Stimulated activated naive B cell treated with anti-CD40 and anti-IgM and Interleukin-4, amounts not matched to agents 10 μg/mL and 1 μg/mL and 100 μg/mL, for 72 hours (primary cell): ENCODE data around the gene DNAJA3.

Source experiments
- ATAC-seq, 2 donors: fragments of 150-1000 bp; cut with Tn5 transposase; replicated peaks; 2 replicates each; pipeline ENCODE4 v1.10.0; 2021; ENCODE audit warnings: moderate library complexity in 1 of 2
- DNase-seq: peaks from one replicate; pipeline ENCODE4 v3.0.0; 2021
- H3K27ac Mint-ChIP-seq: one replicate; pipeline ENCODE4 v1.8.0; 2022; ENCODE audit warnings: mild to moderate bottlenecking, mixed read lengths
- H3K27me3 Mint-ChIP-seq, 2 donors: one replicate each; pipeline ENCODE4 v1.8.0; 2022; ENCODE audit warnings: mixed read lengths in 2 of 2
- H3K36me3 Mint-ChIP-seq, 2 donors: one replicate each; pipeline ENCODE4 v1.8.0; 2022; ENCODE audit warnings: mixed read lengths in 2 of 2, mild to moderate bottlenecking in 1 of 2
- H3K4me1 Mint-ChIP-seq, 2 donors: one replicate each; pipeline ENCODE4 v1.8.0; 2022; ENCODE audit warnings: mixed read lengths in 2 of 2, mild to moderate bottlenecking in 1 of 2
- H3K4me3 Mint-ChIP-seq, 2 donors: one replicate each; pipeline ENCODE4 v1.8.0; 2022; ENCODE audit warnings: mild to moderate bottlenecking in 2 of 2, mixed read lengths in 2 of 2, moderate library complexity in 1 of 2
- H3K9me3 Mint-ChIP-seq, 2 donors: one replicate each; pipeline ENCODE4 v1.8.0; 2022; ENCODE audit warnings: mixed read lengths in 2 of 2, mild to moderate bottlenecking in 1 of 2

Gene DNAJA3

GRCh38 chr16:4425378-4426020 is at the start of gene DNAJA3:
TSS of gene DNAJA3 (plus strand) at chr16:4425868. CDS start at chr16:4425882, 14 bp downstream.
- Mint-ChIP-seq H3K9me3 (no peaks in the 10 kb centered on the region), H3K4me3 (peak within 1 kb of the TSS; percentile 98 to 99), H3K27me3 (no peaks in the 10 kb centered on the region), H3K4me1 (peaks cover 18 to 24% of the 10 kb centered on the region in 2 donors), H3K36me3 (peaks cover 13 to 23% of the 10 kb centered on the region in 2 donors), H3K27ac (peak within 1 kb of the TSS; percentile 98)
- ATAC-seq (peak; percentile 93 to 95), DNase-seq (peak; percentile 90)

GRCh38 chr16:4376126-4376892 is 49.4 kb upstream of the DNAJA3 start:
- Mint-ChIP-seq H3K36me3 (peaks cover 16 to 21% of the 10 kb centered on the region in 2 donors), H3K4me3 (no peak overlapping the region), H3K4me1 (peaks cover 8 to 24% of the 10 kb centered on the region in 2 donors), H3K27ac (no peak overlapping the region), H3K27me3 (no peaks in the 10 kb centered on the region), H3K9me3 (no peaks in the 10 kb centered on the region)
- no peak for DNase-seq
- ATAC-seq, result no peak

GRCh38 chr16:4376893-4377572 is 48.6 kb upstream of the DNAJA3 start:
- Mint-ChIP-seq H3K9me3 (no peaks in the 10 kb centered on the region), H3K27me3 (no peaks in the 10 kb centered on the region), H3K4me3 (no peak overlapping the region), H3K36me3 (peaks cover 19 to 24% of the 10 kb centered on the region in 2 donors), H3K27ac (no peak overlapping the region), H3K4me1 (peaks cover 7 to 22% of the 10 kb centered on the region in 2 donors)
- DNase-seq (no peak), ATAC-seq (no peak)

DNA sequence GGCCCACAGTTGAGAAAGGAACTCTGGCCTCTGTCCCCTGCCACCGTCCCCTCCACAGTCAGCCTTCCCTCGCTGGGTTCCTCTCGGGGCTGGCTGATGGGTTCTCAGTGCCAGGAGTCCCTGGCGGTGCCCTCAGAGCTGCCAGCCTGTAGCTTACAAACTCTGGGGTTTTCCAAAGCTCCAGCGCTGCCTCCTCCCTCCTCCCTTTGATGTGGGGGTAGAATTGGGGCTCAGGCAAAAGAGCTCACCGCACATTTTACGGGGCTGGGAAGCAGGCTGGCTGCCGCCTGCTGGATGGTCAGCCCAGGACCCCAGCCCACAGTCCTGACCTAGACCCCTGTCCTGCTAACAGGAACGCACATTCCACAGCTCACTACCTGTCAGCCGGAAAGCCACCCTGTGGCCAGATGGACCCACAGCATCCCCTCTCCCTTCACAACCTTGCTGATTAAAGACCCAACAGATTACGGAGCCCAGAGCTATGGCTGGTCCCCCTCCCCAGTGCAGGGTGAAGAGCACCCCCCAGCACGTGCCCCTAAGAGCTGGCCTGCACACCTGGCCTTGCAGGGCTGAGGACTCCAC is 48.0 kb upstream of the DNAJA3 start:
- H3K9me3 Mint-ChIP-seq, result no peaks in the 10 kb centered on the region
- no peak overlapping the region for H3K4me3 Mint-ChIP-seq
- H3K27me3 Mint-ChIP-seq, result no peaks in the 10 kb centered on the region
- peaks cover 22 to 28% of the 10 kb centered on the region in 2 donors for H3K36me3 Mint-ChIP-seq
- DNase-seq (no peak), ATAC-seq (no peak)
- H3K4me1 Mint-ChIP-seq, result peaks cover 3 to 16% of the 10 kb centered on the region in 2 donors
- no peak overlapping the region for H3K27ac Mint-ChIP-seq

DNA sequence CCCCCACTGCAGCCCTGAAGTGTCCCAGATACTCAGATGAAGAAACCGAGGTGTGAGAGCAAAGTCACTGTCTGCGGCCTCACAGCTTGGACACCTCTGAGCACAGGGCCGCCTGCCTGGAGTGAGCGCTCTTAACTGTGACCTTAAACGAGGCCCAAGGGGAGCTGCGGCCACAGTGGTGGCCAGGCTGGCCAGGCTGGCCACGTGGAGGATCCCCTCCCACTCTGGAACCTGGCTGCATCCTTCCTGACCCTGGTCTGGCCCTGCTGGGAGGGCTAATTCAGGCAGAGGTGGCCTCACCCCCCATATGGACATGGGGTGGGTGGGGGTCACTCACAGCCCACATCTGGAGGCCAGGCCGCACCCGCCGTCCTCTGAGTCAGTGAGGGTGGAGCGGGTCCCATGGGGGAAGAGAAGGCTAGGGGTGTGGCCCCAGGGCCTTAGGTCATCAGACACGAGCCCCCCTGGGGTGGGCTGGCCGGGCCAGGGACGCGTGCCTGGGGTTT is 47.5 kb upstream of the DNAJA3 start:
- Mint-ChIP-seq H3K27me3 (no peaks in the 10 kb centered on the region), H3K9me3 (no peaks in the 10 kb centered on the region), H3K36me3 (peaks cover 26 to 31% of the 10 kb centered on the region in 2 donors), H3K4me3 (no peak overlapping the region), H3K4me1 (peaks cover 3 to 11% of the 10 kb centered on the region in 2 donors), H3K27ac (no peak overlapping the region)
- no peak for DNase-seq
- no peak for ATAC-seq

DNA sequence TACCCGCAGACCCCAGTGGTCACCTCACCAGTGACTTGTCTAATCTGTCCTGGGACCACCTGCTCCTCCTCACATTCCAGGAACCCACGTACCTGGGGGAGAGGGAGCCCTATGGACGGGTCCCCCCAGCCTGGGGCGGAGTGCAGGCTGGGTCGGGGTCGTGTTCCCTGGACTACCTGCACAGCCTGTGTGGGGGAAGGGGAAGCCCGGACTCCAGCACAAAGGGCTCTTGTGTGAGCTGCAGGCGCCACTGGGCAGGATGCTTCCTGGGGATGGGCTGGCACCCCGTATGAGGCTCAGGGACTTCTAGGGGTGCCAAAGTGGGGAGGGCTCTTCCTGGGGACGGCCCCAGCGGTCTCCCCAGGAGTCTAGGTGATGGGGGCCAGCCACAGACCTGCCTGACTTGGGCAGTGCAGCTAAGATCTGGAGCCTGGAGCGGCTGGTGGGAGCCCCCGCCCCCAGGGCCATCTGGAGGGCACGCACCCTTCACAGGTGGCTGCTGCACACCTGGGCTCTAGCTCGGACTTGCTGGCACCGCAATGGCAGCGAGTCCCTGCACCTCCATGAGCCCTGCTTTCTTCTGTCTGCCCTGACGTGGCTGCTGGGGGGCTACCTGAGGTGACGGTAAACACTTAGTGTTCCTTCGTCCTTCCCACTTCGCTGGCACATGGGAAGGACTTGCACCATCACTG is 46.5 kb upstream of the DNAJA3 start:
- H3K4me1 Mint-ChIP-seq, result peaks cover 0 to 1% of the 10 kb centered on the region in 2 donors
- H3K4me3 Mint-ChIP-seq, result no peak overlapping the region
- DNase-seq (no peak), ATAC-seq (no peak)
- H3K27me3 Mint-ChIP-seq, result no peaks in the 10 kb centered on the region
- peaks cover 29 to 31% of the 10 kb centered on the region in 2 donors for H3K36me3 Mint-ChIP-seq
- H3K27ac Mint-ChIP-seq, result peak overlapping the region; percentile 31
- no peaks in the 10 kb centered on the region for H3K9me3 Mint-ChIP-seq

DNA sequence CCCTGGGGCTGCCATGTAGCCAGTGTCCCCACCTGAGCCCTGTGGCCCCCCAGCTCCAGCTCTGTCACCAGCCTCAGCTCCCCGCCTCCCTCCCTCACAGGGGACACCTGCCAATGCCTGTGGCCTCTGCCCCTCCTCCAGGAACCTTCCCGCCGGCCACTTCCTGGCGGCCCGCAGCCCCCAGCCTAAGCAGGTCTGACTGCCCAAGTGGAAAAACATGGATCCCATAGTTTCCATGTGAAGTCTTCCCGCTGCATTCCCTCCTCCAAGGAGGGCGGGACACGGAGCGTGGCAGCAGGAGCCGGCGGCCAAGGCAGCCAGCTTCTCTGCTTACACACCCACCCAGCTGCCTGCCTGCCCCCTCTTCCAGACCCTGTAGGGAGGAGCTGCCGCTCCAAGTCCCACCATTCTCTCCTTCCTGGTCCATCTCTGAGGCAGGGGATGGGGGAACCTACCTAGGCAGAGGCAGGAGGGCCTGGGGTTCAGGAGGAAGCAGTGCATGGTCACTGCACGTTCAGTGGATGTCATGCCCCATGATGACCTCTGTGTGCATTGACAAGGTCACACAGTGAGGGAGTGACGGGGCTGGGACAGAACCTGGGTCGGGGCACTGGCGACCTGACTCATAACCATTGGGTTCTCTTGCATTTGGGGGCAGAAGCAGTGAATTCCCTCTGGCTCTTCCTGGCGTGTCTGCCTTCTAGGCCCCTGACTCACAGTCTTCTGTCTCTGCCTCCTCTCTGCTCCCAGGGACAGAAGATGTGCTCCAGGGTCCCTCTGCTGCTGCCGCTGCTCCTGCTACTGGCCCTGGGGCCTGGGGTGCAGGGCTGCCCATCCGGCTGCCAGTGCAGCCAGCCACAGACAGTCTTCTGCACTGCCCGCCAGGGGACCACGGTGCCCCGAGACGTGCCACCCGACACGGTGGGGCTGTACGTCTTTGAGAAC is 45.3 kb upstream of the DNAJA3 start:
- no peak overlapping the region for H3K4me3 Mint-ChIP-seq
- ATAC-seq (no peak), DNase-seq (no peak)
- no peaks in the 10 kb centered on the region for H3K4me1 Mint-ChIP-seq
- peaks cover 30 to 34% of the 10 kb centered on the region in 2 donors for H3K36me3 Mint-ChIP-seq
- no peak overlapping the region for H3K27ac Mint-ChIP-seq
- H3K9me3 Mint-ChIP-seq, result no peaks in the 10 kb centered on the region
- H3K27me3 Mint-ChIP-seq, result no peaks in the 10 kb centered on the region

GRCh38 chr16:4381072-4381934 is 44.4 kb upstream of the DNAJA3 start:
- no peak overlapping the region for H3K4me3 Mint-ChIP-seq
- no peaks in the 10 kb centered on the region for H3K9me3 Mint-ChIP-seq
- DNase-seq (no peak), ATAC-seq (no peak)
- H3K27me3 Mint-ChIP-seq, result no peaks in the 10 kb centered on the region
- H3K36me3 Mint-ChIP-seq, result peaks cover 34 to 36% of the 10 kb centered on the region in 2 donors
- no peak overlapping the region for H3K27ac Mint-ChIP-seq
- H3K4me1 Mint-ChIP-seq, result no peaks in the 10 kb centered on the region

- Mint-ChIP-seq H3K27ac (peak overlapping the region; percentile 65), H3K4me3 (no peak overlapping the region)
- no peak for ATAC-seq
These were observed 43.5 kb upstream of the DNAJA3 start for GRCh38 chr16:4381935-4382794.

DNA sequence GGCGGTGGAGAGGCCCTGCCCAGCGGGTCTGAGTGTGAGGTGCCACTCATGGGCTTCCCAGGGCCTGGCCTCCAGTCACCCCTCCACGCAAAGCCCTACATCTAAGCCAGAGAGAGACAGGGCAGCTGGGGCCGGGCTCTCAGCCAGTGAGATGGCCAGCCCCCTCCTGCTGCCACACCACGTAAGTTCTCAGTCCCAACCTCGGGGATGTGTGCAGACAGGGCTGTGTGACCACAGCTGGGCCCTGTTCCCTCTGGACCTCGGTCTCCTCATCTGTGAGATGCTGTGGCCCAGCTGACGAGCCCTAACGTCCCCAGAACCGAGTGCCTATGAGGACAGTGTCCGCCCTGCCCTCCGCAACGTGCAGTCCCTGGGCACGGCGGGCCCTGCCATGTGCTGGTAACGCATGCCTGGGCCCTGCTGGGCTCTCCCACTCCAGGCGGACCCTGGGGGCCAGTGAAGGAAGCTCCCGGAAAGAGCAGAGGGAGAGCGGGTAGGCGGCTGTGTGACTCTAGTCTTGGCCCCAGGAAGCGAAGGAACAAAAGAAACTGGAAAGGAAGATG is 42.8 kb upstream of the DNAJA3 start:
- no peak for ATAC-seq
- DNase-seq, result no peak
- peak overlapping the region; percentile 31 for H3K27ac Mint-ChIP-seq
- no peaks in the 10 kb centered on the region for H3K4me1 Mint-ChIP-seq
- H3K36me3 Mint-ChIP-seq, result peaks cover 36 to 43% of the 10 kb centered on the region in 2 donors
- H3K9me3 Mint-ChIP-seq, result no peaks in the 10 kb centered on the region
- no peaks in the 10 kb centered on the region for H3K27me3 Mint-ChIP-seq
- no peak overlapping the region for H3K4me3 Mint-ChIP-seq

More at GRCh38 chr16:4381935-4382794, 43.5 kb upstream of the DNAJA3 start:
- peaks cover 35 to 43% of the 10 kb centered on the region in 2 donors for H3K36me3 Mint-ChIP-seq
- H3K27me3 Mint-ChIP-seq, result no peaks in the 10 kb centered on the region
- no peaks in the 10 kb centered on the region for H3K9me3 Mint-ChIP-seq
- no peaks in the 10 kb centered on the region for H3K4me1 Mint-ChIP-seq
- DNase-seq, result no peak
